CD4-positive, alpha-beta memory T cell (primary cell): ENCODE results near the gene ZWINT. TPM values are rescaled to one million over a fixed set of nuclear protein-coding genes. Genes with fewer than 3 reads are reported as not detected.

Experiments used
- CTCF ChIA-PET: fragments of 350-600 bp; sonication (Branson Sonifier 250); formaldehyde crosslinking; loops from one replicate; lab custom pipeline; 2021; ENCODE audit warnings: inconsistent platforms; ENCODE audit not compliant: partially characterized antibody; lab: Charles Lee
- POLR2A ChIA-PET: fragments of 350-600 bp; sonication (Branson Sonifier 250); formaldehyde crosslinking; loops from one replicate; lab custom pipeline; 2021; ENCODE audit not compliant: partially characterized antibody; lab: Charles Lee
- DNase-seq, 5 donors: peaks; one replicate each; pipeline versions ENCODE4 v3.0.0 to v3.0.0-alpha.2; 2020 to 2022; ENCODE audit warnings: mixed read lengths in 1 of 5
- H3K27ac ChIP-seq: one replicate; pipeline ENCODE4 v1.7.0; 2013; ENCODE audit warnings: low read depth, low read length
- H3K27me3 ChIP-seq: 2 replicates; pipeline ENCODE4 v1.7.0; 2013; ENCODE audit warnings: mild to moderate bottlenecking, low read length, moderate library complexity; ENCODE audit not compliant: insufficient read depth
- H3K36me3 ChIP-seq: 2 replicates; pipeline ENCODE4 v1.7.0; 2013; ENCODE audit warnings: mild to moderate bottlenecking, low read length, moderate library complexity; ENCODE audit not compliant: insufficient read depth
- H3K4me1 ChIP-seq: 2 replicates; pipeline ENCODE4 v1.7.0; 2013; ENCODE audit warnings: mild to moderate bottlenecking, low read length, moderate library complexity; ENCODE audit not compliant: insufficient read depth
- H3K4me3 ChIP-seq, 2 donors: one replicate each; pipeline ENCODE4 v1.7.0; 2013; ENCODE audit warnings: low read length in 2 of 2, mild to moderate bottlenecking in 1 of 2
- H3K9me3 ChIP-seq, 2 donors: one replicate each; pipeline ENCODE4 v1.7.0; 2013; ENCODE audit warnings: low read length in 2 of 2, control low read depth in 1 of 2; ENCODE audit not compliant: control insufficient read depth in 1 of 2
- H3K27ac Mint-ChIP-seq, 7 donors: one replicate each; pipeline ENCODE4 v1.8.0; 2020 to 2021; ENCODE audit warnings: mixed read lengths in 7 of 7, mild to moderate bottlenecking in 6 of 7, inconsistent platforms in 3 of 7, moderate library complexity in 3 of 7
- H3K27me3 Mint-ChIP-seq, 2 donors: one replicate each; pipeline ENCODE4 v1.8.0; 2020 to 2021; ENCODE audit warnings: mixed read lengths in 2 of 2
- H3K36me3 Mint-ChIP-seq, 2 donors: one replicate each; pipeline ENCODE4 v1.8.0; 2020 to 2021; ENCODE audit warnings: mixed read lengths in 2 of 2, inconsistent platforms in 1 of 2, mild to moderate bottlenecking in 1 of 2
- H3K4me1 Mint-ChIP-seq, 4 donors: one replicate each; pipeline ENCODE4 v1.8.0; 2020 to 2021; ENCODE audit warnings: mixed read lengths in 4 of 4, mild to moderate bottlenecking in 1 of 4
- H3K4me3 Mint-ChIP-seq, 8 donors: one replicate each; pipeline ENCODE4 v1.8.0; 2020 to 2021; ENCODE audit warnings: mixed read lengths in 8 of 8, mild to moderate bottlenecking in 7 of 8, moderate library complexity in 6 of 8, inconsistent platforms in 3 of 8
- H3K9me3 Mint-ChIP-seq, 8 donors: one replicate each; pipeline ENCODE4 v1.8.0; 2020 to 2021; ENCODE audit warnings: mixed read lengths in 8 of 8, mild to moderate bottlenecking in 5 of 8, inconsistent platforms in 3 of 8, moderate library complexity in 1 of 8
- intact Hi-C: fragments of 100-400 bp; cut with micrococcal nuclease; formaldehyde crosslinking; loops from one replicate; pipeline ENCODE4 v1.15.1; 2023
- polyA plus RNA-seq, 2 donors: library from polyadenylated mRNA; unstranded; fragments of 300-500 nt; fragmentation: Illumina TruSeq; gene quantifications; one replicate each; pipeline ENCODE4 v1.2.3, GENCODE V29; 2021
- total RNA-seq, 2 experiments: library from RNA; stranded (reverse); gene quantifications; one replicate each; pipeline ENCODE4 v1.2.3, GENCODE V29; 2021

The ZWINT gene
- total and polyA plus RNA-seq, 4 experiments from 2014 or later: 2.2 to 4.7 (median 2.6) TPM

DNA sequence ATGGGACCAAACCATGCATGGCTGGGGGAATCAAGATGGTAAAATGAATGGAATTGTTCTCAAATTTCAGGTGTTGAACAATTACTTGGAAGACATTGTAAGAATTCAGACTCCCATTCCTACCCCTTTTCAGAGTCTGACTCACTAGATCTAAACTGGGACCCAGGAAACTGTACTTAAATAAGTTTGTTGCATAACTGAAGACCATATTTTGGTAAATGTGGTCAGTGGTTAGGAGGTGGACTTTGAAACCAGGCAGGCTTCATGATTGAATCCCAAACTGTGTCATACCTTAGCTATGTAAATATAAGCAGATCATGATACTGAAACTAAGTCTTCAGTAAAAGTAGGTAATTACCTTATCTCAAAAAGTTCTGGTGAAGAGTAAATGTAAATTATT lies 41.7 kb downstream of the ZWINT start:
- Histone ChIP-seq H3K4me1 (no peaks in the 10 kb centered on the region), H3K27me3 (no peaks in the 10 kb centered on the region), H3K4me3 (no peak overlapping the region), H3K27ac (no peak overlapping the region), H3K9me3 (no peaks in the 10 kb centered on the region), H3K36me3 (no peaks in the 10 kb centered on the region)
- H3K4me1 Mint-ChIP-seq: no peaks in the 10 kb centered on the region
- no peak overlapping the region for H3K4me3 Mint-ChIP-seq
- DNase-seq: no peak
- intact Hi-C loops: no loop called here
- no peaks in the 10 kb centered on the region for H3K27me3 Mint-ChIP-seq
- ChIA-PET POLR2A (no interaction called here), CTCF (no interaction called here)
- peaks cover 0 to 2% (median 0%) of the 10 kb centered on the region in 8 donors for H3K9me3 Mint-ChIP-seq
- no peak overlapping the region for H3K27ac Mint-ChIP-seq
- no peaks in the 10 kb centered on the region for H3K36me3 Mint-ChIP-seq

- Histone ChIP-seq H3K27ac (no peak overlapping the region), H3K36me3 (no peaks in the 10 kb centered on the region), H3K9me3 (no peaks in the 10 kb centered on the region), H3K4me3 (no peak overlapping the region), H3K4me1 (no peaks in the 10 kb centered on the region), H3K27me3 (no peaks in the 10 kb centered on the region)
- peaks cover 0 to 3% (median 0%) of the 10 kb centered on the region in 8 donors for H3K9me3 Mint-ChIP-seq
- H3K27ac Mint-ChIP-seq: no peak overlapping the region
- H3K4me1 Mint-ChIP-seq: no peaks in the 10 kb centered on the region
- ChIA-PET POLR2A (no interaction called here), CTCF (no interaction called here)
- DNase-seq: no peak
- no peaks in the 10 kb centered on the region for H3K36me3 Mint-ChIP-seq
- no peak overlapping the region for H3K4me3 Mint-ChIP-seq
- intact Hi-C loops: no loop called here
- H3K27me3 Mint-ChIP-seq: no peaks in the 10 kb centered on the region
Observed at GRCh38 chr10:56318816-56319215, 42.2 kb downstream of the ZWINT start.

GRCh38 chr10:56317603-56318002 lies 43.5 kb downstream of the ZWINT start:
- H3K27me3 ChIP-seq: no peaks in the 10 kb centered on the region
- ChIA-PET CTCF (no interaction called here), POLR2A (no interaction called here)
- no peak overlapping the region for H3K4me3 ChIP-seq
- no peaks in the 10 kb centered on the region for H3K27me3 Mint-ChIP-seq
- H3K9me3 ChIP-seq: no peaks in the 10 kb centered on the region
- no peak for DNase-seq
- no peaks in the 10 kb centered on the region for H3K36me3 ChIP-seq
- no peak overlapping the region for H3K27ac Mint-ChIP-seq
- intact Hi-C loops: no loop called here
- H3K4me1 ChIP-seq: no peaks in the 10 kb centered on the region
- H3K36me3 Mint-ChIP-seq: no peaks in the 10 kb centered on the region
- H3K4me3 Mint-ChIP-seq: no peak overlapping the region
- H3K27ac ChIP-seq: no peak overlapping the region
- no peaks in the 10 kb centered on the region for H3K4me1 Mint-ChIP-seq
- H3K9me3 Mint-ChIP-seq: peaks cover 0 to 3% (median 0%) of the 10 kb centered on the region in 8 donors

- Mint-ChIP-seq H3K36me3 (no peaks in the 10 kb centered on the region), H3K4me3 (no peak overlapping the region), H3K9me3 (peaks cover 0 to 3% (median 0%) of the 10 kb centered on the region in 8 donors), H3K27ac (no peak overlapping the region), H3K4me1 (no peaks in the 10 kb centered on the region), H3K27me3 (no peaks in the 10 kb centered on the region)
- no peaks in the 10 kb centered on the region for H3K36me3 ChIP-seq
- H3K27ac ChIP-seq: no peak overlapping the region
- no peaks in the 10 kb centered on the region for H3K9me3 ChIP-seq
- no peaks in the 10 kb centered on the region for H3K27me3 ChIP-seq
- no peak for DNase-seq
- ChIA-PET POLR2A (no interaction called here), CTCF (no interaction called here)
- H3K4me3 ChIP-seq: no peak overlapping the region
- intact Hi-C loops: no loop called here
- H3K4me1 ChIP-seq: no peaks in the 10 kb centered on the region
Observed at GRCh38 chr10:56316603-56317002, 44.5 kb downstream of the ZWINT start.
